GM18499 (cell line): ENCODE results near the gene CFTR.
"Not testable (repeated sequence)": the region's sequence is repeated elsewhere in the genome, so short reads cannot be mapped to it uniquely, and the experiment has no call there.

ENCODE experiments used
- ATAC-seq: cut with Tn5 transposase; IDR thresholded peaks from one replicate; pipeline ENCODE4 v1.9.1; 2021; ENCODE audit warnings: moderate number of reproducible peaks; ENCODE audit not compliant: insufficient read depth, unreplicated experiment

CFTR gene

DNA sequence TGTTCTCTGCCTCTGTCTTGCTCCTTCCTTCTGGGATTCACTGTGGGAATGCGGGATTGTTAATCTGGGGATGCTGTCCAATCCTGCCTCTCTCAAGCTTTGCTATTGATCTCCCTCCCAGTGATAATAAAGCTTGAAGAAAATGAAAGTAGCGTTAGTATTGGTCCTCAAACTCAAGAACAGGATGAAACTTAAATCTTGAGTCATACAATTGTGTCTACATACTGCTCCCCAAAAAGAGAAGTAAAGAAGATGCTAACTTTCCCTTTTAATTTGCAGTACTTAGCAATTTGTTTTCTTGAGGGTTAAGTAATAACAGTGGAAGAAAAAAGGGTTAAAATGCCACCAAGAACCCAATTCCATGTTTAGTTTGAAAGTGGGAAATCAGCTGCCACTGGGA lies 13.6 kb downstream of the CFTR start:
- ATAC-seq = no peak

DNA sequence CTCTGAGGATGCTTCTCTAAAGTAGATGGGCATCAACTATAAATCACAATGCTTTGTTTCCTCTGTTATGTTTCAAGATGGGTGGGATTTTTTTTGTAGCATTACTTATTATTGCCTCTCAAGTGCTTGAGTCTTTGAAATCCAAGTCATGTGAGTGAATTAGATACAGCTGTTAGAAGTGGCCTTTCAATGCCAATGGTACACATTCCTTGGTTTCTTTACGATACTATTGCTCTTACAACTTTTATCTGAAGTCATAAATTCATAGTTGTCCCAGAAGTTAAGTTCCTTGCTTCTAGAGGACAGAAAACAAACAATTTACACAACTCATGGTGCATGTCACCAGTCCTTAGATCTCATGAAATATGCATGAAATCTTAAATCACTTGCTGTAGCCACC lies 15.5 kb downstream of the CFTR start:
- ATAC-seq = no peak

DNA sequence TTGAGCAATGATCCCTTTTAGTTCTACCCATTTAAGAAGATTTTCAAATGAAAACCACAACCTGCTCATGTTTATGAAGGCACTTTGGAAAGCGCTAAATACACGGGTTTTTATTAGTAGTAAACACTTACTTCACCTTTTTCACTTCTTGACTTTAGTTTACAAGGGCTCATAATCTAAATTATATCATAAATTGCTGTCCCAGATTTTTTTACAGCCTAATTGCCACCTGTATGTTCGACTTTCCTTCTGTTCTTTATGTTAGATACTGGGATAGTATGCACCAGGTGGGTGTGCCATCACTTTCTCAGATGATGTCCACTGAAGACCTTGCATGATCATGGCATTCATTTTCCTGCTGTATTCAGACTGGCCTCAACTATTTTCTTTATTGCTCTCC lies 22.5 kb downstream of the CFTR start:
- ATAC-seq = no peak

DNA sequence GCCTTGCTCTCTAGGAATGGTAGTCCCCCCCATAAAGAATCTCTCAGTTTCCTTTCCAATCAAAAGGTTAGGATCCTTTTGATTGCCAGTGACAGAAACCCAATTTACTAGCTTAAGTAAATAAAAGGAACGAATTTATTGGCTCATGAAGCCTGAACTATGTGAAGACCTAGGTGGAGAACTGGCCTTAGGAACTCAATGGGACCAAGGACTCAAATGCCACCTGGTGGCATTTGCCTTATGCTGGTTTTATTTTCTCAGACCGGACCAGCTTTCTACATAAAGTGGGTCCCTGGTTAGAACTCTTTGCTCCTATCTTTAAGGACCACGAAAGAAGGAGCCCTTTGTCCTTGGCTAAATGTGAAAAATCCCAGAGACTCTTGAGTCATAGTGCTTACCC lies 25.4 kb downstream of the CFTR start:
- no peak for ATAC-seq

DNA sequence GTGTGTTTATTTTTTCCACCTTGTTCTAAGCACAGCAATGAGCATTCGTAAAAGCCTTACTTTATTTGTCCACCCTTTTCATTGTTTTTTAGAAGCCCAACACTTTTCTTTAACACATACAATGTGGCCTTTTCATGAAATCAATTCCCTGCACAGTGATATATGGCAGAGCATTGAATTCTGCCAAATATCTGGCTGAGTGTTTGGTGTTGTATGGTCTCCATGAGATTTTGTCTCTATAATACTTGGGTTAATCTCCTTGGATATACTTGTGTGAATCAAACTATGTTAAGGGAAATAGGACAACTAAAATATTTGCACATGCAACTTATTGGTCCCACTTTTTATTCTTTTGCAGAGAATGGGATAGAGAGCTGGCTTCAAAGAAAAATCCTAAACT lies 28.9 kb downstream of the CFTR start:
- no peak for ATAC-seq

DNA sequence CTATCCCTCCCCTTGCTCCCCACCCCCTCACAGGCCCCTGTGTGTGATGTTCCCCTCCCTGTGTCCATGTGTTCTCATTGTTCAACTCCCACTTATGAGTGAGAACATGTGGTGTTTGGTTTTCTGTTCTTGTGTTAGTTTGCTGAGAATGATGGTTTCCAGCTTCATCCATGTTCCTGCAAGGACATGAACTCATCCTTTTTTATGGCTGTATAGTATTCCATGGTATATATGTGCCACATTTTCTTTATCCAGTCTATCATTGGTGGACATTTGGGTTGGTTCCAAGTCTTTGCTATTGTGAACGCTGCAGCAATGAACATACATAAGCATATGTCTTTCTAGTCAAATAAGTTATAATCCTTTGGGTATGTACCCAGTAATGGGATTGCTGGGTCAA lies 37.4 kb downstream of the CFTR start:
- not testable (repeated sequence) for ATAC-seq

DNA sequence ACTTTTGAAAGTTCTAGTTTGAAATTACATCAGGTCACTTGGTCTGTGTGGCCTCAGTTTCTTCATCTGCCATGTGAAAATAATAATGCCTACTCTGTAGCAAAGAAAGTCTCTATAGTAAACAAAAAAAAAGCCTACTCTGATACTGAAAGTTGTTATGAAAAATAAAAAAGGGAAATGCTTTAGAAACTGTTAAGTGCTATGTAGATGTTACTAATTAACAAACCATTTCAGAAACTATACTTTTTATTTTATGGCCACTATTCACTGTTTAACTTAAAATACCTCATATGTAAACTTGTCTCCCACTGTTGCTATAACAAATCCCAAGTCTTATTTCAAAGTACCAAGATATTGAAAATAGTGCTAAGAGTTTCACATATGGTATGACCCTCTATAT lies 50.6 kb downstream of the CFTR start:
- ATAC-seq = no peak

DNA sequence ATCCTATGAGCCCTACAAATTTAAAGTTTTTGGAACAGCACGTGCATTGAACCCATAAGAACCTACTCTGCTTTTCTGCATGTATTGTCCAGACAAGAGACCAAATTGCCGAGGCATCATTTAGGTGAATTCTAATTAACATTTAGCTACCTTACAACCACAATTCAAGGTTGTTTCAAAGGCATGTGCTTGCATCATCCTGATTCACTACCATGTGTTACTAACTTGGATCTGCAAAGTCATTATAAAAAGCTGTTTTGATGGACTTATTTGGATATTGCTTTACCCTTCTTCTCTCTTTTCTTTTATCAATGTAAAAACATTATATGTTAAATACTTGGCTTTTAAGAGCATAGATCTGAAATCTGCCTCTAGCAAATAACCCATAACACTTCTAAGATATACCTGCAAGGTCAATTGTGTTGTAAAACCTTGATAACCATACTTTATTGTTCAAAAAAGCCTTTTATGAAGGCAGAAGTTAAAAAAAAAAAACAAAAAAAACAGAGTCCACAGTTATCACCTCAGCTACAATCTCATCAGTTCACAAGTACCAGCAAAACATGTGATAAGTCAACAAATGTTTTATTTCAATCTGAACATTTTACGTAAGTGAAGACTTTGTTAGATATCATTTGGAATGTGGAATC lies 51.9 kb downstream of the CFTR start:
- ATAC-seq = no peak

DNA sequence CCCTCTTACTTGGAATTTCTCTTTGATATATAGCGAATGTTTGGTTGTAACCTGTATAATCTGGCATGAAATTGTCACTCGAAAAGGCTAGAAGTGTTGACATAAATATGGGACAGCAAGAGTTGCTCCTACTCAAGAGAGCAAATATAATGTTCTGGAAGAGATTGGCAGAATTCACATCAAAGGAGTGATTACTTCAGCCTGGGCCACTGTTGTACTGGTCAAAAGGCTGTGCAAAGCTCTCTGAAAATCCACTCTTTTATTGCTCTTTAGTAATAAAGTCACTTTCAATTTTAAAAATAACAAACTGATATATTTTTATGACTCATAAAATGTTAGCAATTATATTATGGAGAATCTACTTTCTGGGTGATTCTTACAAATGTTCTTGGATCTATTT lies 58.2 kb downstream of the CFTR start:
- ATAC-seq = no peak

DNA sequence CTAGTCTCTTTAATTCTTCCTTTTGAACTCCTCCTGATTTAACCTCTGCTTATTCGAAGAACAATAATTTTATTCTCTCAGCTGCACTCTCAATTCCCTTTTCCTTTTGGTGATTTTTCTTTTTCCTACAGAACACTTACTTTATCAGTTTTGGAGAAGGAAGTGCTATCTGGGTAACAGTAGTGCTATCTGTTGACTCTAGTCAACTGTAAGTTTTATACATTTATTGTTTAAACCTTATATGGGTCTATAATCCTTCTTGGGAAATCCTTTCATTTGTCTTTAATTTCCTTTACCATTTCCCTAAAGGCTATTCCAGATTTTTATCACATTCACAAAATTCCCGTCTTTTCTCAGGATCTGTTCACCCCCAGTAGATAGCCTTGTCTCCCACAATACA lies 64.2 kb downstream of the CFTR start:
- ATAC-seq = no peak

DNA sequence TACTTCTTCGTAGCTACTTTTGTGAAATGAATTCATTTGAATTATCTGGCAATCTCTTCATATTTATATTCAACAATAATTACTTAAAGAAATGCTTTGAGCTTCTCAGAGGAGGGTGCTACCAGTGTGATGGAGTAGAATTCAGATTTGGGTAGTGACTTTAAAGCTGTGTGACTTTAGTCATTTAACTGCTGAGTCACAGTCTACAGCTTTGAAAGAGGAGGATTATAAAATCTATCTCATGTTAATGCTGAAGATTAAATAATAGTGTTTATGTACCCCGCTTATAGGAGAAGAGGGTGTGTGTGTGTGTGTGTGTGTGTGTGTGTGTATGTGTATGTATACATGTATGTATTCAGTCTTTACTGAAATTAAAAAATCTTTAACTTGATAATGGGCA lies 68.2 kb downstream of the CFTR start:
- ATAC-seq = no peak

DNA sequence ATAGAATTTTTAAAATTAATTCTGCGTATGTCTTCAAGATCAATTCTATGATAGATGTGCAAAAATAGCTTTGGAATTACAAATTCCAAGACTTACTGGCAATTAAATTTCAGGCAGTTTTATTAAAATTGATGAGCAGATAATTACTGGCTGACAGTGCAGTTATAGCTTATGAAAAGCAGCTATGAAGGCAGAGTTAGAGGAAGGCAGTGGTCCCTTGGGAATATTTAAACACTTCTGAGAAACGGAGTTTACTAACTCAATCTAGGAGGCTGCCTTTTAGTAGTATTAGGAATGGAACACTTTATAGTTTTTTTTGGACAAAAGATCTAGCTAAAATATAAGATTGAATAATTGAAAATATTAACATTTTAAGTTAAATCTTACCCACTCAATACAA lies 70.8 kb downstream of the CFTR start:
- ATAC-seq = no peak

DNA sequence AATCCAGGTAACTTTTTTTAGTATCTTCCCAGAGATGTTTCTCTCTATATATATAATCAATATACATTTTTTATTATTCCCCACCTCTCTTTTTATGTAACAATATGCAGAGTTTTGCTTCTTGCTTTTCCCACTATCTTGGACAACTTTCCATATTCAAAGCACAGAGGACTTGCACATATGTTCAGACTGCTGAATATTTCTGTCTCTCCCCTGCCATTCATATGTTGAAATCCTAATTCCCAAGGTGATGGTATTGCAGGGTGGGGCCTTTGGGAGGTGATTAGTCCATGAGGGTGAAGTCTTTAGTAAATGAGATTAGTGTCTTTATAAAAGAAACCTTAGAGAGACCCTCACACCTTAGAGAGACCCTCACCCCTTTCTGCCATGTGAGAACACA lies 72.8 kb downstream of the CFTR start:
- ATAC-seq = no peak

DNA sequence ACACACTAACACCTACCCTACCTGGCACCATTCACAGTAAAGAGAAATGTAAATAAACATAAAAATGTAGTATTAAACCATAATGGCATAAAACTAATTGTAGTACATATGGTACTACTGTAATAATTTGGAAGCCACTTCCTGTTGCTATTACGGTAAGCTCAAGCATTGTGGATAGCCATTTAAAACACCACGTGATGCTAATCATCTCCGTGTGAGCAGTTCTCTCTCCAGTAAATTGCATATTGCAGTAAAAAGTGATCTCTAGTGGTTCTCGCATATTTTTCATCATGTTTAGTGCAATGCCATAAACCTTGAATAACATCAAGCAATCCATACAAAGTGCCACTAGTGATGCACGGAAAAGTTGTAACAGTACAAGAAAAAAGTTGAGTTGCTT lies 75.4 kb downstream of the CFTR start:
- ATAC-seq = no peak

DNA sequence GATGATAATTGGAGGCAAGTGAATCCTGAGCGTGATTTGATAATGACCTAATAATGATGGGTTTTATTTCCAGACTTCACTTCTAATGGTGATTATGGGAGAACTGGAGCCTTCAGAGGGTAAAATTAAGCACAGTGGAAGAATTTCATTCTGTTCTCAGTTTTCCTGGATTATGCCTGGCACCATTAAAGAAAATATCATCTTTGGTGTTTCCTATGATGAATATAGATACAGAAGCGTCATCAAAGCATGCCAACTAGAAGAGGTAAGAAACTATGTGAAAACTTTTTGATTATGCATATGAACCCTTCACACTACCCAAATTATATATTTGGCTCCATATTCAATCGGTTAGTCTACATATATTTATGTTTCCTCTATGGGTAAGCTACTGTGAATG lies 79.6 kb downstream of the CFTR start:
- ATAC-seq = no peak

DNA sequence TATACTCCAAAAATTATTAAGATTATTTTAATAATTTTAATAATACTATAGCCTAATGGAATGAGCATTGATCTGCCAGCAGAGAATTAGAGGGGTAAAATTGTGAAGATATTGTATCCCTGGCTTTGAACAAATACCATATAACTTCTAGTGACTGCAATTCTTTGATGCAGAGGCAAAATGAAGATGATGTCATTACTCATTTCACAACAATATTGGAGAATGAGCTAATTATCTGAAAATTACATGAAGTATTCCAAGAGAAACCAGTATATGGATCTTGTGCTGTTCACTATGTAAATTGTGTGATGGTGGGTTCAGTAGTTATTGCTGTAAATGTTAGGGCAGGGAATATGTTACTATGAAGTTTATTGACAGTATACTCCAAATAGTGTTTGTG lies 80.2 kb downstream of the CFTR start:
- ATAC-seq = no peak

DNA sequence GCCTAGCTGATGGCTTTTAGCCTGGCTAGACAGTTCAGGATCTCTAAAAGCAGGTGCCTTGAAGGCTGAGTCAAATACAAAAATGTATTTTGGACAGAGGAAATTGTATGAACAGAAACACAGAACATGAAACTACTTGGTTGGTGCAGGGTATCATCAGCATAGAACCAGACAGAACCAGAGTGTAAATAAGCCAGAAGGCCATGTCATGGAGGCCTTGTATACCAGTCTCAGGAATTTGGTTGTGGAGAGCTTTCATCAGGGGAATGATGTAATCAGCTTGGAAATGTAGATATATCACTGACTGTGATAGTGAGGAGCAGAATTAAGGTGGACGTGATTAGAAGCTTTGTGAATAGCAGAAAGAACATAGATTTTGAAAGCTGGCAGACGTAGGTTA lies 82.9 kb downstream of the CFTR start:
- no peak for ATAC-seq

DNA sequence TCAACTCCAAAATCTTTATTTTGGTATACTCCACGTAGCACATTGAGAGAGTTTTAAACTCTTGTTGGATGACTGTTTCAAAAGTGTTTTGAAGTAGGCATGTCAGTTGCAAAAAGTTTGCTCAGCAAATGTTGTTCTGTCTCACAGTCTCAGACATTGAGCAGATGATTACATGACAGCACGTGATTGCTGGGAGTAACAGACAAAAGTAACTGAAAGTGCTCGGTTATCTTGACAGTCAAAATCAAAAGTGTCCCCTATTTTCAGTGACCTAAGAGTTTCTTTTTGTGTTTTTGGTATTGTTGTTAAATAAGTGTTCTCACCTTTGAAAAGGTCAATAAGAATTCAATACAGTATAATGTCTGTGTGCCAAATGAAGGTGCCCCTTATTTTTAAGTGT lies 84.3 kb downstream of the CFTR start:
- ATAC-seq = no peak

DNA sequence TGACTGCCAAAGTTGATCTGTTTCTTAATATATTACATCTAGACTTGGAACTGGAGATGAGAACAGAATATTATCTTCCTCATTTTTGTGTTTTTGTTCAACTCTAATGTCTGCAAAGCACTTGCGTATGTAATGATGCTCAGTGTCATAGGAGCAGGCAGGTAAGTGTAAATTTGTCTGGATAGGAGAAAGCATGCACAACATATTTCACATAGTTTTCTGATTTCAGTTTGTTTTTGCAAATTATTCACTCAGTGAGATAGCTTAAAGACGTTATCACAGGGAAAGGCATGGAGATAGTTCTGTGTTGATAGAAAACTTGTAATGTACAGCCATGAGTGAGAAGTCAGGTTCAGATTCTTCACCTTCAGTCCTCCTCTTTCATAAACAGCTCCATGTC lies 84.8 kb downstream of the CFTR start:
- no peak for ATAC-seq

DNA sequence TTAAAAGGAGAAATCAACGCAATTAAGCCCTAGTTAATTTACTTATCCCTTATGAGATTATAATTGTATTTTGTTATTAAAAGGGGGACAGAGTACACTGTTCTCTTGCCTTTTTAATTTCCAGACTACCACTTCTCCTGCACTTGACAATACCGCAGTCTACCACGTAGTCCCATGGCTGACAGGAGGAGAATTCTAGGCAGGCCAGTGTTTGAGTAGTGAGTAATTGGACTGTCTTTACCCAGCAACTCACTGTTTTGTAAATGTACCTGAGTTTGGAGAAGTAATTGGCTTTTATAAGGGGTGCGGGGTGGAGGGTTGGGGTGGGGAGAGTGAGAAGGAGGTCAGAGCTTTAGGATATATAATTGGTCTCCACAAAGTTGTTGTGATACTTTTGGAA lies 85.4 kb downstream of the CFTR start:
- no peak for ATAC-seq

DNA sequence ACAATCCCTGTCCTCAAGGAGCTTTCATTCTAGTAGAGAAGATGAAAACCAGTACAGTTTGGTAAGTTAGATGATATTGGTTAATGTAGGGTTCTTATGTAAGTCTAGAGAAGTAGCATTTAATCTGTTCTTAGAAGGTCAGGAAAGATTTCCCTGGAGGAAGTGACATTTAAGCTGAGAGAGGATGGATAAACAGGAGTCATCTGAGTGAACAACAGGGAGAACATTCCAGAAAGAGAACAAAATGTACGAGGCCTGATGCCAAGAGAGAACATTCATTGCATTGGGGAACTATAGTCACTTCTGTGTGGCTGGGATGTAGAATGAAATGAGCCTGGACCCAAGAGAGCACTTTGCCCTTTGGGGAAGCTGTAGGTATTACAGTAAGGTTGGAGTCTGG lies 88.0 kb downstream of the CFTR start:
- ATAC-seq = no peak

DNA sequence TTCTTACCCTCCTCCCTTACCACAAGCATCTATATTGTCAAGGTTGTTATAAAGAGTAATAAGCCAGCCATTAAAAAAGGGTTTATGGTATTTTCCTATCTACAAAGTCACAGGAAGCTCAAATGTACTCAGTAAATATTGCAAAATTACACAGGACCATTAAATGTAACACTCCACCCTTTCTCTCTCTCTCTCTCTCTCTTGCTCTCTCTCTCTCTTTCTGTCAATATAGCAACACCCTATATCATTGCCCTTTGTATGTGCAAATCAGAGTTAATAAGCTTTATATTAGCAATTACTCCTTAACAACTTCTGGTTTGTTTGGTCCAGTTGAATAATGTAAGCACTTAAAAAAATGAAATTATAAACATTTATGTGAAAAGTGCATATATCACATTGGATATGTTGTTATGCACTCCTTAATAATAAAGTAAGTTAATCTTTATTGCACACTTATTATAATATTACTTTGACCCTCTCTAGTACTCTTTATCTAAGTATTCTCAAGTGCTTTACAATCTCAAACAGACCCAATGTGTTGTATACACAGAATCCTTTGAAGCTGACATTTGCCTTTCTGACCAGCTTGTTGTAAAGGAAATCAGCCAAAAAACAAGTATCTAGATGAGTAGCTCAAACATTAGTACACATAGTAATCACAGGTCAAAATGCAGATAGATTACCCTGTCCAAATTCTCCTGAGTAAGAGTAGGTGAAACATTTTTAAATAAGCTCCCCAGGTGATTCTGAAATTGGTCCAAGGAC lies 93.2 kb downstream of the CFTR start:
- no peak for ATAC-seq
